Hepatic stellate cell (primary cell): ENCODE results near the gene ANKMY2.
"Not testable (repeated sequence)": the region's sequence is repeated elsewhere in the genome, so short reads cannot be mapped to it uniquely, and the experiment has no call there.

Experiments
- DNase-seq: peaks from one replicate; pipeline ENCODE4 v3.0.0; 2011; ENCODE audit warnings: low spot score

Gene ANKMY2

GRCh38 chr7:16659854-16660497, 14.4 kb upstream of the ANKMY2 start:
- DNase-seq = not testable (repeated sequence)

GRCh38 chr7:16657656-16658279, 12.2 kb upstream of the ANKMY2 start:
- peak; percentile 58 for DNase-seq

GRCh38 chr7:16656141-16656540, 10.6 kb upstream of the ANKMY2 start:
- no peak for DNase-seq

- no peak for DNase-seq
Measured at GRCh38 chr7:16655394-16655793, 9.8 kb upstream of the ANKMY2 start.

- no peak for DNase-seq
Measured at GRCh38 chr7:16652888-16653287, 7.3 kb upstream of the ANKMY2 start.

- DNase-seq = no peak
Measured at GRCh38 chr7:16652240-16652583, 6.7 kb upstream of the ANKMY2 start.

- no peak for DNase-seq
Measured at GRCh38 chr7:16651396-16652239, 6.1 kb upstream of the ANKMY2 start.

- DNase-seq = no peak
Measured at GRCh38 chr7:16650266-16650665, 4.7 kb upstream of the ANKMY2 start.

- no peak for DNase-seq
Measured at GRCh38 chr7:16649196-16649595, 3.6 kb upstream of the ANKMY2 start.

GRCh38 chr7:16648551-16648950, 3.0 kb upstream of the ANKMY2 start:
- DNase-seq = no peak

- no peak for DNase-seq
Measured at GRCh38 chr7:16647435-16647960, 1.9 kb upstream of the ANKMY2 start.

- DNase-seq = no peak
Measured at GRCh38 chr7:16646472-16647072, 1.0 kb upstream of the ANKMY2 start.

GRCh38 chr7:16644636-16645592, 640 bp downstream of the ANKMY2 start:
- peak; percentile 61 for DNase-seq

- no peak for DNase-seq
Measured at GRCh38 chr7:16644157-16644556, 1.4 kb downstream of the ANKMY2 start.

GRCh38 chr7:16638282-16639280, 7.0 kb downstream of the ANKMY2 start:
- DNase-seq = no peak

- DNase-seq = no peak
Measured at GRCh38 chr7:16637379-16637778, 8.2 kb downstream of the ANKMY2 start.

- no peak for DNase-seq
Measured at GRCh38 chr7:16636555-16637101, 8.9 kb downstream of the ANKMY2 start.

- DNase-seq = no peak
Measured at GRCh38 chr7:16634271-16634738, 11.2 kb downstream of the ANKMY2 start.

GRCh38 chr7:16630654-16631053, 14.9 kb downstream of the ANKMY2 start:
- DNase-seq = no peak

GRCh38 chr7:16627236-16627635, 18.3 kb downstream of the ANKMY2 start:
- no peak for DNase-seq
